ENCODE data around the gene RAB40C. TPM values are rescaled to one million over a fixed set of nuclear protein-coding genes. Genes with fewer than 3 reads are reported as not detected.

RAB40C gene
- total and polyA plus RNA-seq, 2 donors (not counting 1 experiment from before 2014, with no cell fraction given) = 12.7 to 26.9 TPM

- H4K20me1 ChIP-seq (ENCODE audit: control insufficient read depth, insufficient read depth, low read length, poor library complexity, severe bottlenecking) = peaks cover 11% of the 10 kb centered on the region
- CTCF ChIA-PET = no interaction called here
- TF ChIP-seq EZH2 (IDR thresholded peaks at IDR 0.05; ENCODE audit: borderline replicate concordance, insufficient read depth, low read depth, low read length, poor library complexity, severe bottlenecking) (no peak), CTCF (IDR thresholded peaks at IDR 0.05) (no peak)
Measured at GRCh38 chr16:630249-630814, 40.5 kb downstream of the RAB40C start.

GRCh38 chr16:630815-631405, 41.0 kb downstream of the RAB40C start, which contains the start of gene WFIKKN1:
WFIKKN1 (plus strand) TSS chr16:630985; CDS start chr16:631254, 269 bp downstream.
- Mint-ChIP-seq H3K9me3 (ENCODE audit: insufficient read depth) (no peaks in the 10 kb centered on the region), H3K4me1 (peaks cover 3% of the 10 kb centered on the region), H3K4me3 (no peak within 1 kb of the TSS), H3K27me3 (no peaks in the 10 kb centered on the region), H3K27ac (no peak within 1 kb of the TSS)
- H3K4me1 ChIP-seq (ENCODE audit: control insufficient read depth in 2 of 2, insufficient read depth in 2 of 2, low read length in 2 of 2) = peaks cover 6 to 11% of the 10 kb centered on the region in 2 donors
- no peak within 1 kb of the TSS for H3K4me3 ChIP-seq (ENCODE audit: control extremely low read depth in 1 of 5, extremely low read depth in 1 of 5, insufficient read depth in 1 of 5, low read depth in 2 of 5, low read length in 4 of 5)
- H3K27me3 ChIP-seq (replicated peaks in 1 of 4; ENCODE audit: control extremely low read depth in 1 of 4, control insufficient read depth in 3 of 4, insufficient read depth in 4 of 4, low read length in 3 of 4) = no peaks in the 10 kb centered on the region
- H2AFZ ChIP-seq (ENCODE audit: insufficient read depth, low read depth, low read length, poor library complexity, severe bottlenecking) = no peak within 1 kb of the TSS
- no peak within 1 kb of the TSS for H3K4me2 ChIP-seq (replicated peaks; ENCODE audit: low read depth, low read length, poor library complexity, severe bottlenecking)
- POLR2A ChIA-PET = no interaction called here
- no peak for DNase-seq
- H4K20me1 ChIP-seq (ENCODE audit: control insufficient read depth, insufficient read depth, low read length, poor library complexity, severe bottlenecking) = peaks cover 13% of the 10 kb centered on the region
- intact Hi-C loops (cut with micrococcal nuclease) = no loop called here
- no peak for ATAC-seq (ENCODE audit: low read depth)
- no peak for TF ChIP-seq CTCF (IDR thresholded peaks at IDR 0.05)
- no peak for TF ChIP-seq EZH2 (IDR thresholded peaks at IDR 0.05; ENCODE audit: borderline replicate concordance, insufficient read depth, low read depth, low read length, poor library complexity, severe bottlenecking)
- WGBS (ENCODE audit: insufficient coverage) = 5% methylated on average over 22 of the region's 23 CpGs
- CTCF ChIA-PET = no interaction called here
- H3K9ac ChIP-seq (ENCODE audit: low read length) = no peak within 1 kb of the TSS
- no peak within 1 kb of the TSS for H3K27ac ChIP-seq (ENCODE audit: low read length in 2 of 2)
- H3K9me3 ChIP-seq (ENCODE audit: control extremely low read depth in 1 of 3, control insufficient read depth in 2 of 3, insufficient read depth in 1 of 3, low read length in 2 of 3) = no peaks in the 10 kb centered on the region
- H3K36me3 ChIP-seq (replicated peaks in 1 of 2; ENCODE audit: control extremely low read depth in 1 of 2, control insufficient read depth in 1 of 2, extremely low read depth in 1 of 2, insufficient read depth in 2 of 2, low read length in 1 of 2) = peaks cover 0 to 11% of the 10 kb centered on the region in 2 experiments
- H3K79me2 ChIP-seq (ENCODE audit: control insufficient read depth, insufficient read depth, low read length) = peaks cover 8% of the 10 kb centered on the region

More at GRCh38 chr16:630249-630814, 40.5 kb downstream of the RAB40C start:
- H3K4me2 ChIP-seq (replicated peaks; ENCODE audit: low read depth, low read length, poor library complexity, severe bottlenecking) = no peak overlapping the region
- no peak overlapping the region for H3K27ac ChIP-seq (ENCODE audit: low read length in 2 of 2)
- H3K27me3 ChIP-seq (replicated peaks in 1 of 4; ENCODE audit: control extremely low read depth in 1 of 4, control insufficient read depth in 3 of 4, insufficient read depth in 4 of 4, low read length in 3 of 4) = no peaks in the 10 kb centered on the region
- POLR2A ChIA-PET = no interaction called here
- 62% methylated on average over 27 of the region's 29 CpGs for WGBS (ENCODE audit: insufficient coverage)
- no peaks in the 10 kb centered on the region for H3K9me3 ChIP-seq (ENCODE audit: control extremely low read depth in 1 of 3, control insufficient read depth in 2 of 3, insufficient read depth in 1 of 3, low read length in 2 of 3)
- peaks cover 0 to 14% of the 10 kb centered on the region in 2 experiments for H3K36me3 ChIP-seq (replicated peaks in 1 of 2; ENCODE audit: control extremely low read depth in 1 of 2, control insufficient read depth in 1 of 2, extremely low read depth in 1 of 2, insufficient read depth in 2 of 2, low read length in 1 of 2)
- Mint-ChIP-seq H3K4me3 (no peak overlapping the region), H3K27me3 (no peaks in the 10 kb centered on the region), H3K4me1 (peaks cover 3% of the 10 kb centered on the region), H3K9me3 (ENCODE audit: insufficient read depth) (no peaks in the 10 kb centered on the region), H3K27ac (no peak overlapping the region)
- intact Hi-C loops (cut with micrococcal nuclease) = no loop called here
- H3K9ac ChIP-seq (ENCODE audit: low read length) = no peak overlapping the region
- H3K4me3 ChIP-seq (ENCODE audit: control extremely low read depth in 1 of 5, extremely low read depth in 1 of 5, insufficient read depth in 1 of 5, low read depth in 2 of 5, low read length in 4 of 5) = no peak overlapping the region
- no peak overlapping the region for H2AFZ ChIP-seq (ENCODE audit: insufficient read depth, low read depth, low read length, poor library complexity, severe bottlenecking)
- peaks cover 6% of the 10 kb centered on the region for H3K79me2 ChIP-seq (ENCODE audit: control insufficient read depth, insufficient read depth, low read length)
- DNase-seq (no peak), ATAC-seq (ENCODE audit: low read depth) (no peak)
- peaks cover 4 to 6% of the 10 kb centered on the region in 2 donors for H3K4me1 ChIP-seq (ENCODE audit: control insufficient read depth in 2 of 2, insufficient read depth in 2 of 2, low read length in 2 of 2)

Data from B cell (primary cell).